ENCODE measurements around the gene ABLIM3. TPM values are rescaled to one million over a fixed set of nuclear protein-coding genes. Genes with fewer than 3 reads are reported as not detected.
A peak's percentile ranks its signal among the peaks of the same experiment; 100 is the strongest.

ABLIM3 gene
- total RNA-seq, result 15.1 TPM

DNA sequence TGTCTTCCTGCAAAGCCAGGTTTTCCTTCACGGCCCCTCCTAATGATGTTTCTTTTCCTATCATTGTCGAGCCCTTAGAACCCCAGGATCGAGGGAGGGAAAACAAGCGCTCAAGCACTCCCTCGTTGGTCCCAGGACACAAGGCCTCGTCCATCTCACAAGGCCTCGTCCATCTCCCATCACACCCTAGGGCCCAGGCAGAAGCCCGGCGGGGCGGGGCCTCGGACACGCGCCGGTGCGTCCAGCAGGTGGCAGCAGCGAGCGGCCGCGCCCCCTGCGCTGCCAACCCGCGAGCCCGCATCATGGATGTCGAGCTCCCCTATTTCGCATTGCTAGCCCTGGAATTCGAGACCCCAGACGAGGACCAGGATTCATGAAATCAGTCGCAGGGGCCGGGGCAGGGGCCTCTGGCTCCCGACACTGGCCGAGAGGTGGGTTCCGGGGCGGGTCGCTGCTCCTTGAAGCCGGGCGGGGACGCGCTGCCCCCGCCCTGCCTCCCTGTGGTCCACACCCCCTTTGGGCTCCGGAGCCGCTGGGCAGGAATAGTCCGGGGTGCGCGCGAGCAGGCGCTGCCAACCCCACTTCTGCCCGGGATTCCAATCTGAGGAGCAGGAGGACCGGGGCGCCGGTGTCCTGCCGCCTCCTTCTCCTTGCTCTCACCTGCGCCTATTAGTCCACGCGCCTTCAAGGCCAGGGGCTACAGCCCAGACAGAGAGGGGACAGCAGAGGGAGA, at the start of gene ABLIM3:
Gene ABLIM3 (plus strand): TSS at position 270 of the 733 bp plus-strand sequence. CDS start 603 bp downstream, outside the sequence.
- peak; percentile 68 for DNase-seq (ENCODE audit: low spot score)

DNA sequence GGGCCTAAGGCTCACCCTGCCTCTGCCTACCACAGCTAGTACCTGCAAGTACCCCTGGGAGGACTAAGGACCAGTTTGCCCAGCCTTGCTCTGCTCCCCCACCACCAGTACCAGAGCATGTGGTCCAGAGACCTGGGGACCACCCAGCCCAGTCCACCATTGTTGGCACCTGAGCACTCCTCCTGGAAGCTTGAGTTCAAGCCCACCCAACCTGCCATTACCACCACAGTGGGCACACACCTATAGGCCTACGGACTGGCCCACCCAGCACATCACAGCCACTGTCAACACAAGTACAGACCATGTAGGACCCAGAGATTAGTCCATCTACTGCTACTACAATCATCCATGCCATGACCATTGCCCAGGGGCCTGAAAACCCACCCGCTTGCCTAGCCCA, 47.7 kb upstream of the ABLIM3 start:
- DNase-seq (ENCODE audit: low spot score), result no peak

DNA sequence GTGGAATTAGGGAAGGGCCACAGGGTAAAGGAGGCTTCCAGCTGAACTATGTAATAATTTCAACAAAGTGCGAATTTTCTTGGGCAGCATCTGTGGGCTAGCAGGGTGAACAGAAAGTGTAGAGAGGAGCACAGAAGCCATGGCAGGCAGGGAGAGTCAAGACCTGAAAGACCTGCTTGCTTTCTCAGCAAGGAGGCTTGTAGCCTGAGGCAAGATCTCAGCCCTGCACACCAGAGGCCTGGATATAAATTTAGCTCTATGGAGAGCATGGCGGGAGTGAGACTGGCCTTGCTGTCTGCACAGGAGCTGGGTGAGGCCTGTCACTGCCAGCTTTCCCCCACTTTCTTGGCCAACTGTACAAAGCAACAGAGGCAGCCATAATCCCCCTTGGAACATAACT, 46.3 kb upstream of the ABLIM3 start:
- no peak for DNase-seq (ENCODE audit: low spot score)

DNA sequence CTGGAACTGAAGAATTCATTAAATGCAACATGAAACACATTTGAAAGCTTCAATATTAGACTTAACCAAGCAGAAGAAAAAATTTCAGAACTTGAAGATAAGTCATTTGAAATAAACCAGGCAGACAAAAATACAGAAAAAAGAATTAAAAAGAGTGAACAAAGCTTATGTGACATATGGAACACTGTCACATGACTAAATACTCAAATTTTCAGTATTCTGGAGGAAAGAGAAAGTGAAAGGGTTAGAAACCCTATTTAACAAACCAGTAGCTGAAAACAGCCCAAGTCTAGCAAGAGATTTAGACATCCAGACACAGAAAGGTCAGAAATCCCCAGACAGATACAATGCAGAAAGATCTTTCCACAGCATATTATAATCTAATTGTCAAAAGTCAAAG, 41.4 kb upstream of the ABLIM3 start:
- no peak for DNase-seq (ENCODE audit: low spot score)

DNA sequence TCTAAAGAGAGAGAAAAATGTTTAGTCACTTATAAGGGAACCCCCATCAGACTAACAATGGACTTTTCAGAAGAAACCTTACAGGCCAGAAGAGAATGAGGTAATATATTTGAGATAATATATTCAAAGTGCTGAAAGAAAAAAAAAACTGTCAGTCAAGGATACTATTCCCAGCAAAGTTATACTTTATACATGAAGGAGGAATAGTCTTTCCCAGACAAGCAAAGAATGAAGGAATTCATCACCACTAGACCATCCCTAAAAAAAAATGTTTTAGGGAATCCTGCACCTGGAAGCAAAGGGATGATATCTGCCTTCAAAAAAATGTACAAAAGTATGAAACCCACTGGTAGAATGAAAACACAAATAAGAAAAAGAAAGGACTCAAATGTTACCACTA, 41.0 kb upstream of the ABLIM3 start:
- no peak for DNase-seq (ENCODE audit: low spot score)

DNA sequence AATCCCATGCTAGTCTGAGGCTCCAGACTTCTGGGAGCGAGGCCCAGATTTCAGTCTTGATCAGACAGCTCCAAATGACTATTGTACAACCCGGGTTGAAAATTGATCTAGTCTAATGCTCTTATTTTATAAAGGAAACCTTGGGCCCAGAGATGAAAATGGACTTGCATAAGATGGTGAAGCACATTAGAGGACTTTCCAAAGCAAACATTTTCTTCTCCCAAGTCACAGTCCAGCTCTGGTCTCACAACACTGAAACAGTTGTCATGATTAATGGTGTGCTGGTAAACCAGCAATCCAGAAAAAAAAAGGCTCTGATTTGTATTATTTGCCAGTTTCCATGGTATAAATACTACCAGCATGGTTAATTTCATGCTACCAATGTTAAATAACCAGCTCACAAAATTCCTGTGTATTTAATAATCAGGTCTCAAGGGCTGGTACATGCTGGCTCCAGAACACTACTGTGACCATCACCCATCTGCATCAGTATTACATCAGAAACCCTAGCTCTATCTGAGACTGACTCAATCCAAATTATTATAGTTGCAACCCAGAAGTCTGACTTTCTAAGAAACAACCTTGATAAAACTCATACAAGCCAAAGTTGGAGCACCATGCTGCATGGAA, 32.5 kb upstream of the ABLIM3 start:
- DNase-seq (ENCODE audit: low spot score), result no peak

DNA sequence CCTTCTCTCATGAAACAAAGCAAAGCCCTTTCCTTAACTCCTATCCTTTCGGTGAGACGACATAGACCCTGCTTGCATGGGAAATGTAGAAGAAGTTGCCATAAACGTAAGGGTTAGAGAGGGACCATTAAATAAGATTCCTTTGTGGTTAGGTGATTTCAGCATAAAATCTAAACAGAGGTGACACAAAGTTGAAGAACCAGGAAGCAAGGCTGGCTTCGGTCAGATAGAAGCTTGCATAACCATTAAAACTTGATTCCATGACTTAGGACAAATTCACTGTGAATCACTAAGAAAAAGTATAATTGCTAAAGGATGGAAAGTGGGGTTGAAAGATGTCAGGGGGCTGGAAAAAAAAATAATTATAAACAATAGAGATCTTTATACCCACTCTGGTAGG, 30.9 kb upstream of the ABLIM3 start:
- no peak for DNase-seq (ENCODE audit: low spot score)

DNA sequence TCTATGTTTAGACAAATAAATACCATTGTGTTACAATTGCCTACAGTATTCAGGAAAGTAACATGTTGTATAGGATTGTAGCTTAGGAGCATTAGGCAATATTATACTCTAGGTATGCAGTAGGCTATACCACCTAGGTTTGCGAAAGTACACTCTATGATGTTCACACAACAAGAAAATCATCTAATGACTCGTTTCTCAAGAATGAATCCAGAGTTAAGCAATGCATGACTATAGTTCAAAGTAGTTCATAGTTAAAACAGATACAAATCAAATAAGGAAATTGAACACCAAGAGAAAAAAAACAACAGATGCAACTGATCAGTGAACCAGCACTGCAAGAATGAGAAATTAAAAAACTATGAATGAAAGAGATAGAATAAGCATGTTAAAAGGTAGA, 27.6 kb upstream of the ABLIM3 start:
- no peak for DNase-seq (ENCODE audit: low spot score)

DNA sequence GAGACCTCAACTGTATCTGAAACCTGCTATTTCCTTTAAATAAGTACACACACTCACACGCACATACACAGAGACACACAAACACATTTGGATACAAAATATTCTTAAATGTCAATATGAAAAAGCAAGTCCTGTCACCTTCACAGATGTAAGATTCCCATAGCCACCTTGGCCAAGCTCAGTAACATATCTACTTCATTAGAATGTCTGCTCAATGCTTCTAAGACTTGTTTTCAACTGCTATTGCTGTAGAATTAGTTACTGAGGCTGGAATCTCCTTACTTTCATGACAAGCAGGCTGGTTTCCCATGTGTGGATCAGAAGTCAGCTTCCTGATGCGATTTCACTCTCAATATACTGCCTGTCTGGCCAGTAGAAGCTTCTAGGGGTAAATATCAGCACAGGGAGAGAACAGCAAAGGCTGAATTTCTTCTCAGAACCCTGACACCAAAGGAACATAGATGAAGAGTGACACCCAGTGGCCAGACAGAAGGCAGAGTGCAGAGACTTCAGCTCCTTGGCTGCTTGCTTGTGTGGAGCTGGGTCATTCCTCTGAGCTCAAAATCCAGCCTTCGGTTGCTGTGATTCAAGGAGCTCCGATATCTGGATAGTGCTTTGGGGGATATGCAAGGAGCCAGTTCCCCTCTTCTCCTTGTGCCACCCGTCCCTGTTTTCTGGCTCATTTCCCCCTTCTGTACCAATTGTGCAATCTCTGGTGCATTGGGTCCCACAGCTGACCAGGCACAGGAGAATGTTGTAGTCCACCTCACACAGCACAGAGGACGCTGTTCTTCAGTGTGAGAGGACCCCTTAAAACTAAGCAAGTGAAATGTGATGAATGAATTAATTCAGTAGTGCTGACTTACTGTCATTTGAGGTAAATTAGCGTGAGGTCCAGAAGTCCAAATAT, 26.6 kb upstream of the ABLIM3 start:
- peak; percentile 58 for DNase-seq (ENCODE audit: low spot score)

DNA sequence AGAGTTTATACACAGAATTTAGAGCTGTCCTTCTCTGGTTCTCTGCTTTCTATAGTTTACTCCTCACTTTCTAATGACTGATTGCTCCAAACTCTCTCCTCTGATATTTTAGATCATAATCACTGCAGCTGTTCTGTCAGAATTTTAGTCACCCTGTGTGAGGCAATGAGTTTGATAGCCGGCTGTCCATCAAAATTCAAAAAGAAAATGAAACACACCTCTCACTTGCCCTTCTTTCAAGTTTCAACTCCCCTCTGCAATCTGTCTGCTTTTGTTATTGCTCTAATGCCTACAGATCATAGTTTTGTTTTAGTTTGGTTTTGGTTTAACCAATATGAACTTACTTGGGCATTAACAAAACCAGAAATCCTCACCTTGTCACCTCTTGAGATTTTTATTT, 23.3 kb upstream of the ABLIM3 start:
- DNase-seq (ENCODE audit: low spot score), result no peak

DNA sequence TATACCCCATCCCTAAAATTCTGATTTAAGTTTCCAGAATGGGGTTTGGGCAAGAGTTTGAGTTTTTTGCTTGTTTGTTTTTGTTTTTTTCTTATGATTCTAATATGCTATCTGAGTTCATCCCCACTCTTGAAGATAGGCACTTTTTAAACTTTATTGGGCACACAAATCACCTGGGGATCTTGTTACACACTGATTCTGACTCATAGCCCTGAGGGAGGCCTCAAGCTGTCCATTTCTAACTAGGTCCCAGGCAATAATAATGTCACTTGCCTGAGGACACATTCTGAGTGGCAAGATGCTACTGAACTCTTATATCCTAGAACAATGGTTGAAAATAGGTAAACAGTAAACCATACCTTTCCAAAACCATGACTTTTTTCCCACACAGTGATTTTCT, 22.8 kb upstream of the ABLIM3 start:
- no peak for DNase-seq (ENCODE audit: low spot score)

DNA sequence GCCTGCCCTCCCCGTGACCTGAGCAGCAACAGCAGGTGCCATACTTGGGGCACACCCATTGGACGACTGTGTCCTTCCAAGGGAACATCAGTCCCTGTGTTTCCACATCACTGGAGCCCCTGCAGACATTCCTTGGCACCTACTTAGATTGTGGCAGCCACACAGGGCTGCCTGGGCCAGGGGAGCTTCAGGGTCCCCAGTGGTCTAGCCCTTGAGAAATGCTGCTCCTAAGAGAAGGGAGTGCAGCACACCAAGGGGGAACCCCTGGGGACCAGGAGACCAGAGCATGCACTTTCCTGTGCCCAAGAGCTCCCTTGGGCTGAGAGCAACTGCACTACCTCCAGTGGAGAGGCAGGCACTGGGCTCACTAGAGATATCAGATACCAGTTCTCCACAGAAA, 20.1 kb upstream of the ABLIM3 start:
- no peak for DNase-seq (ENCODE audit: low spot score)

DNA sequence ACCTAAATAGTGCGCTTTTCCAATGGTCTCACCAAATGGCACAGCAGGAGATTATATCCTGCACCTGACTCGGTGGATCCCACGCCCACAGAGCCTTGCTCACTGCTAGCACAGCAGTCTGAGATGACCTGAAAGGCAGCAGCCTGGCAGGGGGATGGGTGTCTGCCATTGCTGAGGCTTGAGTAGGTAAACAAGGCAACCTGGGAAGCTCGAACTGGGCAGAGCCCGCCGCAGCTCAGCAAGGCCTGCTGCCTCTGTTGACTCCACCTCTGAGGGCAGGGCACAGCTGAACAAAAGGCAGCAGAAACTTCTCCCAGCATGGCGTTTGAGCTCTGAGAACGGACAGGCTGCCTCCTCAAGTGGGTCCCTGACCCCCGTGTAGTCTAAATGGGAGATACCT, 18.1 kb upstream of the ABLIM3 start:
- DNase-seq (ENCODE audit: low spot score), result no peak

DNA sequence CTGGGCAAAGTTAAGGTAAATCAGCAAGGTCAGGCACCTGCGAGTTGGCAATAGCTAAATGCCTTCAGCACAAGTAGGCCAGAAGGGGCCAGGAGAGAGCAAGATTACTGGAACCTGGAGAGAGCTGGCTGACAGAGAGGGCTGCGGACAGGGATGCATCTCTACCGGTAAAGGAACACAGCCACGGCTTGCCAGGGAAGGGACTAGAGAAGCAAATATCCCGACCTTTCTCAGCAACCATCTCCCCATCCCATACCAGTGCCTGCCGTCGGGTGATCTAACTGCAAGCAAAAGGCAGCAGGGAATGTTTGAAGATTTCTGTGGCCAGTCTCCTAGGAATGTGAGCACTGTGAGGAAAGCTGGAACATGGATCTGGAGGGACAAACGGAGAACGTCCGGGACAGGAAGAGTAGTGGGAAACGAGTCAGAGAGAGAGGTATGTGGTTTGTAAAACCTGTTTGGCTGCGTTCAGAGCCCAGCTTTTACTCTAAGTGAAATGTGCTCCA, 15.9 kb upstream of the ABLIM3 start:
- peak; percentile 43 for DNase-seq (ENCODE audit: low spot score)

DNA sequence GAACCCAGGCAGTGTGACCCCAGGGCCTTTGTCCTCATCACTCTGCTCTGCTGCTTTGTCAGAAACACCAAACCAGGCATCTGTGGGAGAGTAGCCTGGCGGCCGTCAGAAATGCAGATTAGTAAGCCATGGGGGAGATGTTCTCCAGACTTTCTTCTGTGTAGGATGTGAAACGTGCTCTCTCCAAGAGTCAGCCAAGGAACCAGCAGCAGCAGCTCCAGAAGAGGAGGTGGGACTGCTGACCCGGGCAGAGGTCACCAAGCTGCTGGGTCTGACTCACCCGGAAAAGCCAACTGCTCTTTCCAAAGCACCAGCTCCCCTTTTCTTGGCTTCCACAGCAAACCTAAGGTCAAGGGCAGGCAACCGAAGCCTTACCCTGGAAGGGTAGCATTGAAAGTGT, 14.4 kb upstream of the ABLIM3 start:
- no peak for DNase-seq (ENCODE audit: low spot score)

DNA sequence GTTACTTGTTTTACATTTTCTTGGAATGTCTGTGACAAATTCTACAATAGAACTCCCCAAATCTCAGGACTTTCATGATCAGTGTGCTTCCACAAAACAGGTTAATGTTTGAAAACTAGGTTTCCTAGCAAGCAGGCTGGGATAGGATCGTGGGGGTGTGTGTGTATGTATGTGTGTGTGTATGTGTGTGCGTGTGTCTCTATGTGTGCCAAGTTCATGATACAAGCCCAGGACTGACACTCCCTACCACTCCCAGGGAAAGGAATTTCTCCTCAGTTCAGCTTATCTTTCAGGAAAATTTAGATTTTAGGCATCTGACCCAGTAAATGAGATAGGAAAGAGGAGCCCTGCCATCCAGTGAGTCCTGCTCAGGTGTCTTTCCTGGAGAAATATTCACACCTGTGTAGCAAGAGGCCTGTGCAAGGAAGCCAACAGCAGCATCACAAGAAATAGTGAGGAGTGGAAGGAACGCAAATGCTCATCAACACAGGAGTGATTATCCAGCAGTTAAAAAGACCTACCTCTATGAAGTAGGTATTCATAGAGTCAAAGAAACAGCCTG, 13.8 kb upstream of the ABLIM3 start:
- peak; percentile 48 for DNase-seq (ENCODE audit: low spot score)

DNA sequence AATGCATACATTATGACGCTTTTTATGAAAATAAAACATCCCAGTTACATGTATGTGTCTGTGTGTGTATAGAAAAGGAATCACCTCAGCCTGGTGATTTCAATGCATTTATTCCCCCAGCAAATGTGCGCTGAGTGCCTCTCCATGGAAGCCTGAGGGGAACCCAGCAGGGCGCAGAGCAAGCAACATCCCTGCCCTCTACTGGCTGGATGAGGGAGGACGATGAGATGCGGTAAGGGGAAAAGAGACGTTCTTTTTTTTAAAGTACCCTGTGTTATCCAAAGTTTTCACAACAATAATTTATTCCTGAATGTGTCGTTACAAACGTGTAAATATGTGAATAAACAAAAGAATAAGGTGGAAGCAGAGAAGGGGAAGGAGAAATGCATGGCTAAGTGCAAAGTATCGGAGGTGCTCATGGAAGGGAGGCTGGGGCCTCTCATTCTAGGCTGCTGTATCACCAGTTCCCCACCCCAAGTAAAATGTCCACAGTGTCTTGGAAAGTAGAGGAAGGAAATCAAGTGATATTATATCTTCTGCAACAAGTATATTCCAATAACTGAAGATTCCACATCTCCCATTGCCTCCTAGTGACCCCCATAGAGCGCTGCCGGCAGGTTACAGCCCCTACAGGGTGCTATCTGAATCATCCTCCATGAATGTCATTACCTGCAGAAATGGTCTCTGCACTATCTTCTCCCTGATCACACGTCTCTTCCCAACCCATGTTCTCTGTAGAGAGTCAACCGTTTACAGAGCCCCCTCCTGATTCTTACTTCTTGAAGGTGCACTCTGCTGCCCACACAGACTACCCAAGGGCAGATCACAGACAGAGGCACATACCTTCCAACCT, 13.0 kb upstream of the ABLIM3 start:
- no peak for DNase-seq (ENCODE audit: low spot score)

DNA sequence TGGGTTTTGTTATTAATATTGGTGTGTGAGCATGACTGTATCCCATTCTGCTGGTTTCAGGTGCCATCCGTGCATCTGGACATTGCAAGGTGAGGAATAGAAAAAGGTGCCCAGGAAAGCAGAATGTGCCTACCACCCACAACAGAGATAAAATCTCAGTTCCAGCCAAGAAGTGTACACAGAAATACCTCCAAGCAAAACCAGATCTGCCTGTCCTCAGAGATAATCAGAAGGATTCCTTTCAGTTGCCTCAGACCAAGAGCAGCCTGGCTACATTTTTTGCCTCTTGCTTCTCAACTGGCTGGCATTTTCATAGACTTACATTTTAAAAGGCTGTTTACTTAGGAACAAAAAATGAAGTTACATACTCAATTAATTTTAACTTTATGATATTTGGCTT, 12.1 kb upstream of the ABLIM3 start:
- DNase-seq (ENCODE audit: low spot score), result no peak

DNA sequence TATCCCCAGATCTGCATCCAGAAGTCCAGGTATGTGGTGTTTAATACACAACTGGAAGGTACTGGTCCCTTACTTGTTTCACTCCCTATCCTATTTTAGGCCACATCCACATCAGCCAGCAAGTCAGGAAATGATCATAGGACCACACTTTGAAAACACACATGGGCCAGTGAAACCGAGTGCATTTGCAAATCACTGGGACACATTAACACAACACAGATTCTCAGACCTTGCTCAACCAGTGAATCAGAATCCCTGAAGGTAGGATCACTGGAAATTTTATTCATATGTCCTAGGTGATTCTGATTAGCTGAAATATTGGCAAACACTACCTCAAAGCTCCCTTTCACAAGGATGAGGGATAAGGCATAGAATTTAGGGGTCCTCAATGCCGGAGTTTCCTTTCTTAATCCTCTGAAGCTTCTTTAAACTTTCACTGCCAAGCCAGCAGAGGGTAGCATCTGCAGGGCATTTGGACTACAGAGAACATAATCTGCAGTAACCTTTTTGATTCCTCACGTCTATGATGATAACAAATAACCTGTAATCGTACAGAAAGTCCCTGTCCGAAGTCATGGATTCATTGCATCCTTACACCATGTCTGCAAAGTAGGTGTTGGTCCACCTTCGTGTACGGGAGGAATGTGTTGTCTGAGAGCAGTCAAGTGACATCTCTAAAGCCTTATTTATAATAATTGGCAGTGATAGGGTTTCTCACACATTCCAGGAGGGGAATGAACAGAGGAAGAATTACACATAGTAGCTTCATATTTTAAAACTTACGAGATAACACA, 11.0 kb upstream of the ABLIM3 start:
- no peak for DNase-seq (ENCODE audit: low spot score)

DNA sequence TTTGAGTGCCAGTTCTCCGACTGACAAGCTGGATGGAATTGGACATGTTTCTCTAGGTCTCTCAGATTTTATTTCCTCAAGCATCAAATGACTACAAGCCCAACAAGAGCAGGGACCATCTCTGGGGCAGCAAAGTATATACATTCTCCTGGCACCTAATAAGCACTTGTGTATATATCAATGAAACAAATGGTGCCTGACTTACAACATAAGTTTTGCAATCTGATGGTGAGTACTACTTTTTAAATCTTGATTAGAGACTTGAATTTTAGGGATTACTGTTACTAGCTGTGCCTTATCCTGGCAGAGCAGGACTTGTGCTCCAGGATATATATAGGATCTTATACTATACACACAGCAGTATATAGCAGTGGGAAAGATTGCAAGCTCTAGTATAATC, 8.8 kb upstream of the ABLIM3 start:
- no peak for DNase-seq (ENCODE audit: low spot score)

Data from mucosa of gallbladder (tissue), 1 donor.